PC-3 (cell line): ENCODE data around the gene LYZL1.

Source experiments
- EZH2 ChIP-seq: fragments of 300-600 bp; sonication (generic); IDR thresholded peaks from one replicate; pipeline ENCODE4 v1.6.1; 2017; ENCODE audit warnings: antibody characterized with exemption, mild to moderate bottlenecking, low read length; ENCODE audit not compliant: unreplicated experiment
- TF ChIP-seq, protein P1 (sequence below): fragments of 300-600 bp; sonication (generic); conservative IDR thresholded peaks from 2 replicates; pipeline ENCODE4 v1.5.1; 2017; ENCODE audit warnings: antibody characterized with exemption, low read depth, mild to moderate bottlenecking, low read length

DNA sequence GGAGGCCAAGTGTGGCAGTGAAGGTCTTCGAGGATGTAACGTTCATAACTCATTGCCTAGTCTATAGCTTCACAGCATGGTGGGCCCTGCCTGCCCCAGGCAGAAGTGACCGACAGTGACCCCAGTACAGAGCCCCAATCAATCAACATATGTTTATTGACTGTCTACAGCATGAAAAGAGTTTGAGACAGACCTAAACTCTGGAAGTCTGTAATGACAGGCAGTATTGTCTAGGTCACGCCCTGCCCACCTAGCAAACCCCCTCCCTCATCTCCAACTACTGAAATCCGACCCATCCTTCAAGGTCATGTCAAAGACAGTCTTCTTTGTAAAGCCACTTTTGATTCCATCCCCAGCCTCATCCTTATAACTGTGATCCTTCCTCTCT, 43.9 kb downstream of the LYZL1 start:
- TF ChIP-seq, protein P1, sequence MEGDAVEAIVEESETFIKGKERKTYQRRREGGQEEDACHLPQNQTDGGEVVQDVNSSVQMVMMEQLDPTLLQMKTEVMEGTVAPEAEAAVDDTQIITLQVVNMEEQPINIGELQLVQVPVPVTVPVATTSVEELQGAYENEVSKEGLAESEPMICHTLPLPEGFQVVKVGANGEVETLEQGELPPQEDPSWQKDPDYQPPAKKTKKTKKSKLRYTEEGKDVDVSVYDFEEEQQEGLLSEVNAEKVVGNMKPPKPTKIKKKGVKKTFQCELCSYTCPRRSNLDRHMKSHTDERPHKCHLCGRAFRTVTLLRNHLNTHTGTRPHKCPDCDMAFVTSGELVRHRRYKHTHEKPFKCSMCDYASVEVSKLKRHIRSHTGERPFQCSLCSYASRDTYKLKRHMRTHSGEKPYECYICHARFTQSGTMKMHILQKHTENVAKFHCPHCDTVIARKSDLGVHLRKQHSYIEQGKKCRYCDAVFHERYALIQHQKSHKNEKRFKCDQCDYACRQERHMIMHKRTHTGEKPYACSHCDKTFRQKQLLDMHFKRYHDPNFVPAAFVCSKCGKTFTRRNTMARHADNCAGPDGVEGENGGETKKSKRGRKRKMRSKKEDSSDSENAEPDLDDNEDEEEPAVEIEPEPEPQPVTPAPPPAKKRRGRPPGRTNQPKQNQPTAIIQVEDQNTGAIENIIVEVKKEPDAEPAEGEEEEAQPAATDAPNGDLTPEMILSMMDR: no peak
- TF ChIP-seq EZH2: no peak
